H9 (cell line): ENCODE results near the gene NAT14. TPM values are rescaled to one million over a fixed set of nuclear protein-coding genes. Genes with fewer than 3 reads are reported as not detected.

Source experiments
- DNase-seq: peaks from one replicate; pipeline ENCODE4 v3.0.0-alpha.2; 2017
- H2AFZ ChIP-seq: one replicate; pipeline ENCODE4 v1.6.1; 2013; ENCODE audit warnings: mild to moderate bottlenecking, low read length, control low read depth, moderate library complexity
- H2AK5ac ChIP-seq: 2 replicates; pipeline ENCODE4 v1.6.1; 2013; ENCODE audit warnings: low read length, control low read depth, mixed read lengths; ENCODE audit not compliant: insufficient read length
- H2BK120ac ChIP-seq: one replicate; pipeline ENCODE4 v1.6.1; 2013; ENCODE audit warnings: low read depth, mild to moderate bottlenecking, low read length, control low read depth, inconsistent platforms; ENCODE audit not compliant: poor library complexity, severe bottlenecking
- H2BK12ac ChIP-seq: 2 replicates; pipeline ENCODE4 v1.6.1; 2013; ENCODE audit warnings: low read length, control low read depth, mixed read lengths, low read depth; ENCODE audit not compliant: insufficient read length
- H2BK15ac ChIP-seq: 2 replicates; pipeline ENCODE4 v1.6.1; 2013; ENCODE audit warnings: low read depth, low read length, control low read depth
- H2BK20ac ChIP-seq: one replicate; pipeline ENCODE4 v1.6.1; 2013; ENCODE audit warnings: low read depth, mild to moderate bottlenecking, low read length, control low read depth, inconsistent platforms; ENCODE audit not compliant: poor library complexity, severe bottlenecking
- H2BK5ac ChIP-seq: 2 replicates; pipeline ENCODE4 v1.6.1; 2013; ENCODE audit warnings: low read length, control low read depth, mixed read lengths; ENCODE audit not compliant: insufficient read length
- H3K14ac ChIP-seq: 2 replicates; pipeline ENCODE4 v1.6.1; 2013; ENCODE audit warnings: low read length, control low read depth; ENCODE audit not compliant: insufficient read depth
- H3K18ac ChIP-seq: 2 replicates; pipeline ENCODE4 v1.6.1; 2013; ENCODE audit warnings: low read depth, mild to moderate bottlenecking, mixed read lengths, low read length, control low read depth; ENCODE audit not compliant: insufficient read length
- H3K23ac ChIP-seq: 2 replicates; pipeline ENCODE4 v1.6.1; 2013; ENCODE audit warnings: low read length, control low read depth, mixed read lengths, low read depth; ENCODE audit not compliant: insufficient read length
- H3K23me2 ChIP-seq: 2 replicates; pipeline ENCODE4 v1.6.1; 2013; ENCODE audit warnings: low read depth, mild to moderate bottlenecking, mixed read lengths, low read length, control low read depth; ENCODE audit not compliant: insufficient read length, poor library complexity, severe bottlenecking
- H3K27ac ChIP-seq: 2 replicates; pipeline ENCODE4 v1.5.1; 2013; ENCODE audit warnings: low read length, control low read depth, mixed read lengths, low read depth; ENCODE audit not compliant: insufficient read length
- H3K27me3 ChIP-seq: 2 replicates; pipeline ENCODE4 v1.6.1; 2013; ENCODE audit warnings: low read length, control low read depth, inconsistent platforms; ENCODE audit not compliant: insufficient read depth
- H3K4ac ChIP-seq: 2 replicates; pipeline ENCODE4 v1.6.1; 2013; ENCODE audit warnings: low read depth, mild to moderate bottlenecking, control low read depth, inconsistent platforms, low read length, moderate library complexity
- H3K4me1 ChIP-seq: 2 replicates; pipeline ENCODE4 v1.6.1; 2013; ENCODE audit warnings: low read length, control low read depth, inconsistent platforms; ENCODE audit not compliant: insufficient read depth
- H3K4me2 ChIP-seq: 2 replicates; pipeline ENCODE4 v1.6.1; 2013; ENCODE audit warnings: low read length, control low read depth, mixed read lengths; ENCODE audit not compliant: insufficient read length, insufficient read depth
- H3K56ac ChIP-seq: 2 replicates; pipeline ENCODE4 v1.6.1; 2013; ENCODE audit warnings: low read depth, mild to moderate bottlenecking, mixed read lengths, low read length, control low read depth; ENCODE audit not compliant: insufficient read length
- H3K79me1 ChIP-seq: 2 replicates; pipeline ENCODE4 v1.6.1; 2013; ENCODE audit warnings: low read depth, mild to moderate bottlenecking, moderate library complexity, low read length, control low read depth, inconsistent platforms; ENCODE audit not compliant: insufficient read depth, poor library complexity, severe bottlenecking
- H3K79me2 ChIP-seq: 2 replicates; pipeline ENCODE4 v1.6.1; 2013; ENCODE audit warnings: low read length, control low read depth, inconsistent platforms; ENCODE audit not compliant: insufficient read depth
- H3K9ac ChIP-seq: 2 replicates; pipeline ENCODE4 v1.6.1; 2013; ENCODE audit warnings: low read length, control low read depth, mixed read lengths; ENCODE audit not compliant: insufficient read length; ENCODE audit errors: extremely low read depth
- H3K9me3 ChIP-seq: one replicate; pipeline ENCODE4 v1.6.1; 2013; ENCODE audit warnings: low read depth, low read length, inconsistent platforms; ENCODE audit not compliant: control insufficient read depth
- H3T11ph ChIP-seq: one replicate; pipeline ENCODE4 v1.6.1; 2013; ENCODE audit warnings: mild to moderate bottlenecking, low read length, control low read depth, inconsistent platforms
- H4K20me1 ChIP-seq: one replicate; pipeline ENCODE4 v1.6.1; 2013; ENCODE audit not compliant: control insufficient read depth, insufficient read length, insufficient read depth
- H4K5ac ChIP-seq: 2 replicates; pipeline ENCODE4 v1.6.1; 2013; ENCODE audit warnings: low read depth, mild to moderate bottlenecking, mixed read lengths, low read length, control low read depth; ENCODE audit not compliant: insufficient read length
- H4K8ac ChIP-seq: replicated peaks from 2 replicates; pipeline ENCODE4 v1.6.1; 2013; ENCODE audit warnings: low read length, control low read depth, mixed read lengths, low read depth; ENCODE audit not compliant: insufficient read length
- H4K91ac ChIP-seq: 2 replicates; pipeline ENCODE4 v1.6.1; 2013; ENCODE audit warnings: low read depth, mild to moderate bottlenecking, moderate library complexity, mixed read lengths, low read length, control low read depth; ENCODE audit not compliant: insufficient read length
- H3K27ac Mint-ChIP-seq, 3 experiments: 2 replicates in 2 of 3; 3 replicates in 1 of 3; pipeline ENCODE4 v1.8.0; 2020 to 2021; ENCODE audit warnings: mixed read lengths in 3 of 3, mild to moderate bottlenecking in 1 of 3, moderate library complexity in 1 of 3
- H3K27me3 Mint-ChIP-seq: 2 replicates; pipeline ENCODE4 v1.8.0; 2021; ENCODE audit warnings: low read depth, mild to moderate bottlenecking, moderate library complexity, mixed read lengths
- H3K36me3 Mint-ChIP-seq, 3 experiments: 2 replicates in 2 of 3; 3 replicates in 1 of 3; pipeline ENCODE4 v1.8.0; 2020 to 2021; ENCODE audit warnings: low read depth in 3 of 3, mixed read lengths in 3 of 3; ENCODE audit not compliant: insufficient read depth in 1 of 3
- H3K4me1 Mint-ChIP-seq, 2 experiments: 2 replicates each; pipeline ENCODE4 v1.8.0; 2020; ENCODE audit warnings: mixed read lengths in 2 of 2
- H3K4me3 Mint-ChIP-seq, 2 experiments: 2 replicates in 1 of 2; 3 replicates in 1 of 2; pipeline ENCODE4 v1.8.0; 2020 to 2021; ENCODE audit warnings: mild to moderate bottlenecking in 2 of 2, mixed read lengths in 2 of 2, moderate library complexity in 1 of 2
- H3K9me3 Mint-ChIP-seq, 2 experiments: 2 replicates in 1 of 2; 3 replicates in 1 of 2; pipeline ENCODE4 v1.8.0; 2020; ENCODE audit warnings: mild to moderate bottlenecking in 2 of 2, mixed read lengths in 2 of 2, moderate library complexity in 1 of 2
- WGBS: extraction: QIAGEN DNeasy Blood & Tissue Kit; methylation state at CpG from one replicate; pipeline ENCODE4 v1.1.7; 2013; ENCODE audit warnings: missing lambda C conversion rate, low lambda C conversion rate, mixed read lengths; ENCODE audit not compliant: insufficient read length; ENCODE audit errors: extremely low coverage; 5-methylcytosine and 5-hydroxymethylcytosine counted together
- total RNA-seq: library from RNA; stranded (reverse); gene quantifications from 2 replicates; pipeline ENCODE4 v1.2.1, GENCODE V29; 2021
- TF ChIP-seq, protein P1 (sequence below): fragments of 200-600 bp; sonication (generic); conservative IDR thresholded peaks from 3 replicates; pipeline ENCODE4 v1.8.0; 2021; ENCODE audit warnings: antibody characterized with exemption, mild to moderate bottlenecking

Gene NAT14
- total RNA-seq, 1 experiment from 2014 or later = 51.2 TPM

- Histone ChIP-seq H4K8ac (no peak overlapping the region), H2BK5ac (no peak overlapping the region), H4K5ac (no peak overlapping the region), H3K27ac (no peak overlapping the region), H3K9me3 (no peaks in the 10 kb centered on the region), H3K4ac (no peak overlapping the region), H4K91ac (no peak overlapping the region), H3K79me1 (no peaks in the 10 kb centered on the region), H4K20me1 (no peaks in the 10 kb centered on the region), H3K23ac (no peak overlapping the region), H3K4me2 (no peak overlapping the region), H3K9ac (no peak overlapping the region), H3K56ac (no peak overlapping the region), H2AK5ac (no peak overlapping the region), H2BK20ac (no peak overlapping the region), H2BK120ac (no peak overlapping the region), H3T11ph (no peak overlapping the region), H3K14ac (no peak overlapping the region), H3K27me3 (no peaks in the 10 kb centered on the region), H3K18ac (no peak overlapping the region), H3K23me2 (no peaks in the 10 kb centered on the region), H2BK12ac (no peak overlapping the region), H2BK15ac (no peak overlapping the region), H2AFZ (no peak overlapping the region), H3K79me2 (no peaks in the 10 kb centered on the region), H3K4me1 (no peaks in the 10 kb centered on the region; the same call in 1 of the 2 replicates)
- TF ChIP-seq, protein P1, sequence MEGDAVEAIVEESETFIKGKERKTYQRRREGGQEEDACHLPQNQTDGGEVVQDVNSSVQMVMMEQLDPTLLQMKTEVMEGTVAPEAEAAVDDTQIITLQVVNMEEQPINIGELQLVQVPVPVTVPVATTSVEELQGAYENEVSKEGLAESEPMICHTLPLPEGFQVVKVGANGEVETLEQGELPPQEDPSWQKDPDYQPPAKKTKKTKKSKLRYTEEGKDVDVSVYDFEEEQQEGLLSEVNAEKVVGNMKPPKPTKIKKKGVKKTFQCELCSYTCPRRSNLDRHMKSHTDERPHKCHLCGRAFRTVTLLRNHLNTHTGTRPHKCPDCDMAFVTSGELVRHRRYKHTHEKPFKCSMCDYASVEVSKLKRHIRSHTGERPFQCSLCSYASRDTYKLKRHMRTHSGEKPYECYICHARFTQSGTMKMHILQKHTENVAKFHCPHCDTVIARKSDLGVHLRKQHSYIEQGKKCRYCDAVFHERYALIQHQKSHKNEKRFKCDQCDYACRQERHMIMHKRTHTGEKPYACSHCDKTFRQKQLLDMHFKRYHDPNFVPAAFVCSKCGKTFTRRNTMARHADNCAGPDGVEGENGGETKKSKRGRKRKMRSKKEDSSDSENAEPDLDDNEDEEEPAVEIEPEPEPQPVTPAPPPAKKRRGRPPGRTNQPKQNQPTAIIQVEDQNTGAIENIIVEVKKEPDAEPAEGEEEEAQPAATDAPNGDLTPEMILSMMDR = no peak
- Mint-ChIP-seq H3K9me3 (no peaks in the 10 kb centered on the region), H3K4me3 (no peak overlapping the region), H3K4me1 (no peaks in the 10 kb centered on the region; a peak in 1 of 4 replicates), H3K36me3 (no peaks in the 10 kb centered on the region), H3K27me3 (peaks cover 4% of the 10 kb centered on the region; the same call in 1 of the 2 replicates), H3K27ac (no peak overlapping the region)
- no CpG with 5 or more reads among the region's 35 CpGs for WGBS
- no peak for DNase-seq
Measured at GRCh38 chr19:55526216-55527196, 41.5 kb downstream of the NAT14 start.
